Measurements from ENCODE around the gene OTUD7B.
A peak's percentile ranks its signal among the peaks of the same experiment; 100 is the strongest.
"Not testable (repeated sequence)": the region's sequence is repeated elsewhere in the genome, so short reads cannot be mapped to it uniquely, and the experiment has no call there.

The OTUD7B gene

GRCh38 chr1:150010393-150011115 is at the start of gene OTUD7B:
Gene OTUD7B (minus strand): TSS chr1:150010726. CDS start chr1:149977510, 33,216 bp downstream.
- peak; percentile 90 for DNase-seq (ENCODE audit: low spot score)

DNA sequence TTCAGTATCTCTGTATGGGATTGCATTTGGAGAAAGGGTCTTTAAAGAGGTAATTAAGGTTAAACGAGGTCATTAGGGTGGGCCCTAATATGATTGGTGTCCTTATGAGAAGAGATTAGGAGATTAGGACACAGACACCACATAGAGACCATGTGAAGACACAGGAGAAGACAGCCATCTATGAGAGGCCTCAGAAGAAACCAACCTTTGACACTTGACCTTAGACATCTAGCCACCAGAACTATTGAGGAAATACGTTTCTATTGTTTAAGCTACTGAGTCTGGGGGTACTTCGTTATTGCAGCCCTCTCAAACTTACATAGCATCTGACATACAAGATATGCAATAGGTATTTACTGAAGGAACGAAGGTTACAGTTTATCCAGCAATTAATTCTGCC is 49.7 kb upstream of the OTUD7B start:
- DNase-seq (ENCODE audit: low spot score), result no peak

DNA sequence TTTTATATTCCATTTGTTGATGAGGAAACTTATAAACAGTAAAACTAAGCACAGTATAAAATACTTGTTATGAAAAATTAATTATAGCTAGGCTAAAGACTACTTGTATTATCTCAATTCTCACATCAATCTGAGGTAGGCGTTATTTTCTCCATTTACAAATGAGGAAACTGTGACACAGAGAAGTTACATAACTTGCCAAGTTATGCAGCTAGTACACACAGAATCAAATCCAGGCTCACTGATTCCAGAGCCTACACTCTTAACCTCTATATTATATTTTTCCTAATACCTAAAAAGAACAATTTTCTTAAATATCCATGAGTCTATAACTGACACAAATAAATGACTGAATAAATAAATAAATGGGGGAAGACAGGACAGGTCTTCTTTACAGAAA is 45.9 kb upstream of the OTUD7B start:
- DNase-seq (ENCODE audit: low spot score), result no peak

GRCh38 chr1:150055507-150055906 is 45.0 kb upstream of the OTUD7B start:
- not testable (repeated sequence) for DNase-seq (ENCODE audit: low spot score)

DNA sequence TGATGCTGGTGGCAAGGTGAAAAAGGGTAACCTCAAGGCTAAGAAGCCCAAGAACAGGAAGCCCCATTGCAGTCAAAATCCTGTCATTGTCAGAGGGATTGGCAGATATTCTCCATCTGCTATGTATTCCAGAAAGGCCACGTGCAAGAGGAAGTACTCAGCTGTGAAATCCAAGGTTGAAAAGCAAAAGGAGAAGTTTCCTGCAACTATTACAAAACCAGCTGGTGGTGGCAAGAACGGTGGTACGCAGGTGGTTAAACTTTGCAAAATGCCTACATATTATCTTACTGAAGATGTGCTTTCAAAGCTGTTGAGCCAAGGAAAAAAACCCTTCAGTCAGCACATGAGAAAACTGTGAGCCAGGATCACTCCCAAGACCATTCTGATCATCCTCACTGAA is 43.4 kb upstream of the OTUD7B start:
- DNase-seq (ENCODE audit: low spot score), result no peak

DNA sequence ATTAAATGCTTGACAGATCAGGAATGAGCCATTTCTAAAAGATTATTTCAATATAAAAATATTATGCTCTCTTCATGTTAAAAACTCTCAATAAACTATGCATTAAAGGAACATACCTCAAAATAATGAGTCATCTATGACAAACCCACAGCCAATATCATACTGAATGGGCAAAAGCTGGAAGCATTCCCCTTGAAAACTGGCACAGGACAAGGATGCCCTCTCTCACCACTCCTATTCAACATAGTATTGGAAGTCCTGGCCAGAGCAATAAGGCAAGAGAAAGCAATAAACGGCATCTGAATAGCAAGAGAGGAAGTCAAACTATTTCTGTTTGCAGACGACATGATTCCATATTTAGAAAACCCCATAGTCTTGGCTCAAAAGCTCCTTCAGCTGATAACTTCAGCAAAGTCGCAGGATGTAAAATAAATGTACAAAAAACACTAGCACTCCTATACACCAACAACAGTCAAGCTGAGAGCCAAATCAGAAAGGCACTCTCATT is 41.4 kb upstream of the OTUD7B start:
- not testable (repeated sequence) for DNase-seq (ENCODE audit: low spot score)

GRCh38 chr1:150051089-150051373 is 40.5 kb upstream of the OTUD7B start:
- no peak for DNase-seq (ENCODE audit: low spot score)

GRCh38 chr1:150049926-150050325 is 39.4 kb upstream of the OTUD7B start:
- no peak for DNase-seq (ENCODE audit: low spot score)

GRCh38 chr1:150034336-150034735 is 23.8 kb upstream of the OTUD7B start:
- DNase-seq (ENCODE audit: low spot score), result no peak

DNA sequence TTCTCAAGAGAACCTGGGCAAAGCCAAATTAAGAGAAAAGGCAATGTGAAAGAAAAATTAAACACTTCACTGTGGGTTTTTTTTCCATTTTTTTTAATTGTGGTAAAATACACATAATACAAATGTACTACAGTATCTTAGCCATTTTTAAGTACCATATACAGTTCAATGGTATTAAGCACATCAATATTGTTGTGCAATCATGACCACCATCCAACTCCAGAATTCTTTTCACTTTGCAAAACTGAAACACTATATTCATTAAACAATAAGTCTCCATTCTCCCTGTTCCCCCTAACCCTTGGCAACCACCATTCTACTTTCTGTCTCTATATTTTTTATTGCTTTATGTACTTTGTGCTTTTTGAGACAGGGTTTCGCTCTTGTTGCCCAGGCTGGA is 17.8 kb upstream of the OTUD7B start:
- no peak for DNase-seq (ENCODE audit: low spot score)

DNA sequence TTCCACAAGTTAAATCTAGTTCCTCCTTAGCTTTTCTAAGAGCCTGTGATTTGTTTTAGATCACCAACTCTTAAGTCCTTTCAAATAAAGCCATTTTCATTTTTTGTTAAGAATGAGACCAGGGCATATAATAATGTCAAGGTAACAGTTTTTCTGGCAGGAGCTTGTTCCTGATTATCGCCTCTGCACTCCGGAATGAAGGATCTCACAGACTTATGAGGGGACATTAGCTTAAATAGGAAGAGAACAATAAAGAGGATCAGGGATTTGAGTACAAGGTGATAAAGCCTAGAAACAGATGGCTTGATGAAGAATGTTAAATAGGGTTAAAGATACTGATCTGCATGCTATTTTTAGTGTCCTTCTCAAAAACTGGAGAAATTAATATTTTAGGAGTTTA is 13.6 kb upstream of the OTUD7B start:
- no peak for DNase-seq (ENCODE audit: low spot score)

DNA sequence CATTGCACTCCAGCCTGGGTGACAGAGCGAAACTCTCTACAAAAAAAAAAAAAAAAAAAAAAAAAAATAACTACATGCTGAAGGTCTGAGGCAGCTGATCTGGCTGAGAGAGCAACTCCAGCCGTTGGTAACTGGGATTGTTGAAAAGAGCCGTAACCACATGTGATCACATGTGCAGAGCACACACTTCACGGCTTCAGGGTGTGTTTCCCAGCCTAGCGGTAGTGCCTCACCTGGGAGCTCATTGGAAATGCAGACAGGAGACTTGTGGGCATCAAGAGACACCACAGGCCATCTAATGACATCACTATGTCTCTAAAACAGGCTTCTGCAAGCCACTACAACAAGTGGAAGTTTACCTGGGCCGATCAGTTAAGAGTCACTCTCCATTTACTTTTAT is 11.8 kb upstream of the OTUD7B start:
- peak; percentile 55 for DNase-seq (ENCODE audit: low spot score)

- peak; percentile 90 for DNase-seq (ENCODE audit: low spot score)
Observed at GRCh38 chr1:150021191-150021694, 10.7 kb upstream of the OTUD7B start.

- DNase-seq (ENCODE audit: low spot score), result no peak
Observed at GRCh38 chr1:150020711-150021110, 10.2 kb upstream of the OTUD7B start.

- DNase-seq (ENCODE audit: low spot score), result no peak
Observed at GRCh38 chr1:150018165-150018564, 7.6 kb upstream of the OTUD7B start.

- peak; percentile 90 for DNase-seq (ENCODE audit: low spot score)
Observed at GRCh38 chr1:150017206-150017750, 6.8 kb upstream of the OTUD7B start.

DNA sequence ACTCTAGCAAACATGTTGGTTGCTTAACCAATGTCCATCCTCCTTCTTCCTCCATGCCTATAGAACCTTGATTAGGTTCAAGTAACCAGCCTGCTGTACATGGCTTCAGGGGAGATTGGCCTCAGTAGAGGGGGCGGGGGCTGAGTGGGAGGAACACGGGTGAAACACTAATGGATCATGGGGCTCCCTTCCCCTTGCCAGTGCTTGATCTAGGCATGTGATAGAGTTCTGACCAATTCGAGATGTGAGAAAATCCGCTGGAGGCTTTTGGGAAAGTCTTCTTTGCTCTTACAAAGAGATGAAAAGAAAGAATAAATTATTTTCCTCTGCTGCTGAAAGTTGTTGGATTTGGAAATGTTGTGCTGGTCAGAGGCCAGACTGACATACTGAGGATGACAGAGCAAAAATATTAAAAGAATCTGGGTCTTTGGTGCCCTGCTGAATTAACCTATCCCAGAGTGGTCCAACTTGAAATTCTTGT is 5.2 kb upstream of the OTUD7B start:
- no peak for DNase-seq (ENCODE audit: low spot score)

DNA sequence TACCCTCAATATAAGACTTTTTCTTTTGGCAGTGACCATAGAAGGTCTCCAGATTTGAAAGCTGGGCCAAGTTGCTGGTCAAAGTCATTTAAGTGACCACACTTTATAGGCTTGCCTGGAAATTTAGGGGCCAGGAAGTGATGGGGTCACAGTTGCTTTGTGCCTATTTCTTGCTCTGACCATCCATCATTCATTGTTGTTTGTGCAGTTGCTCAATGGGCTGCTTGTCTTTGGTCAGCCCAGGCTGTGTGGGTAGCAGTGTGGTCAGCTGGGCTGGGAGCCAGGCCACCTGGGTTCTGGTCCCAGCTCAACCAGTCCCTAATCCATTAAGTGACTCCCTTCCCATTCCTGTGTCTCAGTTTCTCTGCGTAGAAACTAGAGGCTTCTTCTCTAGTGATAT is 2.1 kb upstream of the OTUD7B start:
- DNase-seq (ENCODE audit: low spot score), result no peak

DNA sequence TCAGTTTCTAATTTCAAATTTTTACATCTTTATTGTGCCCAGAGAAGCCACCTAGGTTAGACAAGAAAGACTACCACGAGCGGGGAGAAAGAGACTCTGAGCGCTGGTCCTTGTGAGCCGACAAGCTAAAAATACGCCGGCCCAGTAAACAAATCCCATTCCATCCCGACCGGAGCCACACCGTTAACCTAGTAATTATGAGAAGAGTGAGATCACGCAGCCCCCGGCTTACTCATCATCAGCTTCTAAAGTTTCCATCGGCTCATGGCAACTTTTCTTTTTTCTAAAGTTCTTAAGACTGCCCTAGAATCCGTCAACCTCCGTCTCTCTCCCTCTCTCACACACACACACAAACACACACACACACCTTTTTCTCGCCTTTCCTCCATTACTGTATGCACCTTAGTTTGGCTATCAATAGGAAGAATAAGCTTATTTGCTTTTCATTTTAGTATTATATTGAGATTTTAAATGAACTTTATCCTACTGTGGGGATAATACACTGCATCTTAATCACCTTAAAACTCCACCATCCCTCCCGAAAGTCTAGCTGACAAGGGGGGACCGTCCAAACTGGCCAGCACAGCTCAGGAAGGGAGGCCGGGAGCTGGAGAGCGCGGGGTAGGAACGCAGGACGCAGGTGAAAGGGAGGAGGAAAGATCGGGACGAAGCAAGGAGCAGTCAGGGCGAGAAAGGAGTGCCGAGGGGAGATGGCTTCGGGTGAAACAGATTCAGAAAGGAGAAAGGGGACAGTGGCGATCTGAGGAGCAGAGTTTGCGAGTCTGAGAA is 728 bp downstream of the OTUD7B start:
- DNase-seq (ENCODE audit: low spot score), result peak; percentile 80

- no peak for DNase-seq (ENCODE audit: low spot score)
Observed at GRCh38 chr1:150008699-150009098, 1.8 kb downstream of the OTUD7B start.

- peak; percentile 42 for DNase-seq (ENCODE audit: low spot score)
Observed at GRCh38 chr1:150006881-150007421, 3.6 kb downstream of the OTUD7B start.

GRCh38 chr1:150005606-150006005 is 4.9 kb downstream of the OTUD7B start:
- DNase-seq (ENCODE audit: low spot score), result peak; percentile 28

DNA sequence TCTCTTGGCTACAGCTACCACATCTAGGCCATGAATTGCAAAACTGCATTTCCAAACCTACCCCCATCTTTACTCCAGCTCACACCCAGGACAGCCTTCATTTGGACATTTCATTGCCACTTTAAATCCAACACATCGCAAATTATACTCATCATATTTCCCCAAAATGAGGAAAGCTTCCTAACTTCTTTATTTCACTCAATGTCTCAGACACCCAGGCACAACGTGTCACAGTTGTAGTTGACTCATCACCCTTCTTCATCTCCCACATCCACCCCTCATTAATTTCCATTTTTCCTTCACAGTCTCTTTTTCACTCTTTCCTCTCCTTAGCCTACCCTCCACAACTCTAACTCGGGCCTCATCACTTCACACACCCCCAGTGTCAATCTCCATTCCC is 6.7 kb downstream of the OTUD7B start:
- DNase-seq (ENCODE audit: low spot score), result no peak

Measured in kidney tubule cell (primary cell).